ENCODE measurements around the gene HTR2B. TPM values are rescaled to one million over a fixed set of nuclear protein-coding genes. Genes with fewer than 3 reads are reported as not detected.
A peak's percentile ranks its signal among the peaks of the same experiment; 100 is the strongest.

The HTR2B gene
- total RNA-seq, 4 donors from 2014 or later = 0.09 TPM; not detected in 3

GRCh38 chr2:231063347-231063746 lies 61.5 kb downstream of the HTR2B start:
- intact Hi-C loops (cut with DNase I; ENCODE audit: low total_unique reads) = loop anchor here (5.0 kb wide), 1 partner anchor 84 kb away; no protein-coding TSS in a partner anchor
- in situ Hi-C loops (cut with MboI; ENCODE audit: low sequenced_read_pairs in 4 of 4) = loop anchor here in 1 of 4 donors (25.0 kb wide), 1 partner anchor 1251 kb away; no protein-coding TSS in a partner anchor
- no peaks in the 10 kb centered on the region for H3K9me3 ChIP-seq
- ATAC-seq = no peak
- H3K4me1 ChIP-seq = peaks cover 28 to 30% of the 10 kb centered on the region in 2 donors
- H3K4me3 ChIP-seq = no peak overlapping the region
- DNase-seq = no peak
- TF ChIP-seq CTCF (IDR thresholded peaks at IDR 0.05 in 4 of 5, conservative IDR thresholded peaks at IDR 0.05 in 1 of 5) (no peak), POLR2A (IDR thresholded peaks at IDR 0.05) (no peak)
- H3K27me3 ChIP-seq = no peaks in the 10 kb centered on the region
- no peak overlapping the region for H3K27ac ChIP-seq
- H3K36me3 ChIP-seq = peaks cover 5 to 67% of the 10 kb centered on the region in 2 donors

- H3K27me3 ChIP-seq = no peaks in the 10 kb centered on the region
- DNase-seq = no peak
- H3K36me3 ChIP-seq = peaks cover 5 to 61% of the 10 kb centered on the region in 2 donors
- ATAC-seq = no peak
- no peak overlapping the region for H3K27ac ChIP-seq
- in situ Hi-C loops (cut with MboI; ENCODE audit: low sequenced_read_pairs in 4 of 4) (loop anchor here in 1 of 4 donors (25.0 kb wide), 1 partner anchor 1250 kb away; no protein-coding TSS in a partner anchor), intact Hi-C loops (cut with DNase I; ENCODE audit: low total_unique reads) (loop anchor here (5.0 kb wide), 1 partner anchor 85 kb away; no protein-coding TSS in a partner anchor)
- no peak overlapping the region for H3K4me3 ChIP-seq
- TF ChIP-seq CTCF (IDR thresholded peaks at IDR 0.05 in 4 of 5, conservative IDR thresholded peaks at IDR 0.05 in 1 of 5) (no peak), POLR2A (IDR thresholded peaks at IDR 0.05) (no peak)
- H3K9me3 ChIP-seq = no peaks in the 10 kb centered on the region
- peaks cover 34 to 35% of the 10 kb centered on the region in 2 donors for H3K4me1 ChIP-seq
Observed at GRCh38 chr2:231062776-231063175, 62.1 kb downstream of the HTR2B start.

GRCh38 chr2:231059756-231060155 lies 65.1 kb downstream of the HTR2B start:
- peaks cover 0 to 34% of the 10 kb centered on the region in 2 donors for H3K36me3 ChIP-seq
- H3K4me3 ChIP-seq = no peak overlapping the region
- DNase-seq = no peak
- peak overlapping the region; percentile 7 to 96 (median 62) for H3K27ac ChIP-seq
- TF ChIP-seq CTCF (IDR thresholded peaks at IDR 0.05 in 4 of 5, conservative IDR thresholded peaks at IDR 0.05 in 1 of 5) (no peak), POLR2A (IDR thresholded peaks at IDR 0.05) (no peak)
- in situ Hi-C loops (cut with MboI; ENCODE audit: low sequenced_read_pairs in 4 of 4) = loop anchor here in 1 of 4 donors (25.0 kb wide), 1 partner anchor 1247 kb away; no protein-coding TSS in a partner anchor
- ATAC-seq = no peak
- peaks cover 37 to 42% of the 10 kb centered on the region in 2 donors for H3K4me1 ChIP-seq
- intact Hi-C loops (cut with DNase I; ENCODE audit: low total_unique reads) = loop anchor here (5.0 kb wide), 4 partner anchors 88 to 1137 kb away; partner anchors contain the start of genes FBXO36, NCL and TRIP12
- no peaks in the 10 kb centered on the region for H3K9me3 ChIP-seq
- no peaks in the 10 kb centered on the region for H3K27me3 ChIP-seq

GRCh38 chr2:231058761-231059550 lies 65.9 kb downstream of the HTR2B start:
- Histone ChIP-seq H3K4me3 (peak overlapping the region; percentile 94 to 98 (median 96)), H3K27ac (peak overlapping the region; percentile 93 to 96 (median 94)), H3K36me3 (peaks cover 0 to 26% of the 10 kb centered on the region in 2 donors), H3K9me3 (no peaks in the 10 kb centered on the region), H3K27me3 (no peaks in the 10 kb centered on the region), H3K4me1 (peaks cover 37 to 42% of the 10 kb centered on the region in 2 donors)
- in situ Hi-C loops (cut with MboI; ENCODE audit: low sequenced_read_pairs in 4 of 4) (loop anchor here in 1 of 4 donors (25.0 kb wide), 1 partner anchor 1247 kb away; no protein-coding TSS in a partner anchor), intact Hi-C loops (cut with DNase I; ENCODE audit: low total_unique reads) (loop anchor here (5.0 kb wide), 3 partner anchors 237 to 1137 kb away; partner anchors contain the start of genes FBXO36, NCL and TRIP12)
- no peak for TF ChIP-seq POLR2A (IDR thresholded peaks at IDR 0.05)
- DNase-seq (no peak), ATAC-seq (no peak)

Other genes starting within 250 kb of the HTR2B start
- not detected for gene GPR55, start 199.8 kb downstream of the HTR2B start, total RNA-seq
- not detected for gene SPATA3, start 128.9 kb downstream of the HTR2B start, total RNA-seq
- under 1 TPM in 3 of 4 donors, not detected in 1; 0.10 to 0.44 (median 0.15) TPM for gene C2orf72, start 87.5 kb downstream of the HTR2B start, total RNA-seq
- 100 to 1,000 TPM; 169 to 189 (median 182) TPM for gene PSMD1, start 68.2 kb downstream of the HTR2B start, total RNA-seq
- 1 to 10 TPM in 2 of 4 donors, under 1 TPM in 2; 0.20 to 7.2 (median 3.2) TPM for gene ARMC9, start 73.6 kb upstream of the HTR2B start, total RNA-seq

Measured in gastrocnemius medialis (tissue), 4 donors.